IMR-90 (cell line): ENCODE measurements around the gene CENPP. TPM values are rescaled to one million over a fixed set of nuclear protein-coding genes. Genes with fewer than 3 reads are reported as not detected.
A peak's percentile ranks its signal among the peaks of the same experiment; 100 is the strongest.

Source experiments
- ATAC-seq: fragments of 200-7000 bp; cut with Tn5 transposase; 2 replicates; pipeline ENCODE4 v1.9.1; 2020; ENCODE audit warnings: low read depth, mild to moderate bottlenecking, moderate library complexity
- BruUV-seq: library from RNA; stranded (reverse); fragments of 400-500 nt; replicated peaks from 2 replicates; lab custom pipeline; 2021; lab: Mats Ljungman, UMichigan
- CTCF ChIA-PET: fragments of 300-600 bp; formaldehyde crosslinking; extraction: SDS; loops from one replicate; lab custom pipeline; 2021; ENCODE audit warnings: antibody characterized with exemption; lab: Yijun Ruan, JAX
- POLR2A ChIA-PET: fragments of 300-600 bp; sonication (Branson Sonifier 250); formaldehyde crosslinking; loops from one replicate; lab custom pipeline; 2022; ENCODE audit warnings: antibody characterized with exemption; ENCODE audit not compliant: unreplicated experiment; lab: Charles Lee
- DNase-seq: peaks from one replicate; pipeline ENCODE4 v3.0.0; 2013
- H2AFZ ChIP-seq: replicated peaks from 2 replicates; pipeline ENCODE3; 2013; ENCODE audit warnings: low read length, mild to moderate bottlenecking; ENCODE audit not compliant: poor library complexity
- H2AK5ac ChIP-seq: 2 replicates; pipeline ENCODE4 v1.6.1; 2013; ENCODE audit warnings: low read depth, low read length, inconsistent platforms
- H2AK9ac ChIP-seq: replicated peaks from 2 replicates; pipeline ENCODE3; 2013; ENCODE audit warnings: mild to moderate bottlenecking, low read depth, low read length, moderate library complexity; ENCODE audit not compliant: poor library complexity
- H2BK120ac ChIP-seq: 2 replicates; pipeline ENCODE4 v1.6.1; 2013; ENCODE audit warnings: low read depth, low read length, inconsistent platforms
- H2BK15ac ChIP-seq: 3 replicates; pipeline ENCODE4 v1.6.1; 2013; ENCODE audit warnings: low read depth, low read length, inconsistent platforms
- H2BK20ac ChIP-seq: 2 replicates; pipeline ENCODE4 v1.6.1; 2013; ENCODE audit warnings: low read depth, mild to moderate bottlenecking, inconsistent platforms, low read length, moderate library complexity
- H2BK5ac ChIP-seq: 2 replicates; pipeline ENCODE4 v1.6.1; 2013; ENCODE audit warnings: mild to moderate bottlenecking, low read depth, low read length, inconsistent platforms; ENCODE audit not compliant: poor library complexity, severe bottlenecking
- H3K14ac ChIP-seq: replicated peaks from 2 replicates; pipeline ENCODE4 v1.6.1; 2013; ENCODE audit warnings: low read depth, low read length, inconsistent platforms
- H3K18ac ChIP-seq: 2 replicates; pipeline ENCODE4 v1.6.1; 2013; ENCODE audit warnings: low read depth, low read length, control low read depth
- H3K23ac ChIP-seq: 2 replicates; pipeline ENCODE4 v1.6.1; 2013; ENCODE audit warnings: low read depth, low read length, inconsistent platforms
- H3K27ac ChIP-seq: 2 replicates; pipeline ENCODE4 v1.5.1; 2013; ENCODE audit warnings: mild to moderate bottlenecking, control low read depth, low read length; ENCODE audit not compliant: insufficient read depth
- H3K27me3 ChIP-seq: 2 replicates; pipeline ENCODE4 v1.6.1; 2013; ENCODE audit warnings: low read length; ENCODE audit not compliant: control insufficient read depth, insufficient read depth
- H3K36me3 ChIP-seq: 2 replicates; pipeline ENCODE4 v1.6.1; 2013; ENCODE audit warnings: low read length, mixed read lengths; ENCODE audit not compliant: control insufficient read depth, insufficient read depth
- H3K4ac ChIP-seq: 2 replicates; pipeline ENCODE4 v1.6.1; 2013; ENCODE audit warnings: low read depth, low read length, inconsistent platforms
- H3K4me1 ChIP-seq: 2 replicates; pipeline ENCODE4 v1.6.1; 2013; ENCODE audit warnings: low read length, mixed read lengths; ENCODE audit not compliant: control insufficient read depth, insufficient read depth
- H3K4me2 ChIP-seq: 2 replicates; pipeline ENCODE4 v1.6.1; 2013; ENCODE audit warnings: low read depth, mild to moderate bottlenecking, control low read depth, low read length, moderate library complexity
- H3K4me3 ChIP-seq: 2 replicates; pipeline ENCODE4 v1.5.1; 2013; ENCODE audit warnings: low read depth, mild to moderate bottlenecking, control low read depth, low read length, moderate library complexity; ENCODE audit not compliant: insufficient read depth
- H3K56ac ChIP-seq: 2 replicates; pipeline ENCODE4 v1.6.1; 2013; ENCODE audit warnings: low read length, inconsistent platforms; ENCODE audit not compliant: insufficient read depth; ENCODE audit errors: extremely low read depth
- H3K79me1 ChIP-seq, 2 experiments: 2 replicates each; pipeline ENCODE4 v1.6.1; 2013; ENCODE audit warnings: low read length in 2 of 2, inconsistent platforms in 1 of 2, low read depth in 1 of 2
- H3K9ac ChIP-seq: 2 replicates; pipeline ENCODE4 v1.6.1; 2013; ENCODE audit warnings: low read depth, low read length, control low read depth
- H3K9me1 ChIP-seq: 2 replicates; pipeline ENCODE4 v1.6.1; 2013; ENCODE audit warnings: low read length, inconsistent platforms; ENCODE audit not compliant: insufficient read depth
- H3K9me3 ChIP-seq: 2 replicates; pipeline ENCODE4 v1.6.1; 2013; ENCODE audit warnings: low read length; ENCODE audit not compliant: control insufficient read depth, insufficient read depth
- H4K20me1 ChIP-seq: 2 replicates; pipeline ENCODE4 v1.6.1; 2013; ENCODE audit warnings: low read length, inconsistent platforms; ENCODE audit not compliant: insufficient read depth
- H4K5ac ChIP-seq: 2 replicates; pipeline ENCODE4 v1.6.1; 2013; ENCODE audit warnings: mild to moderate bottlenecking, low read depth, low read length, control low read depth
- H4K8ac ChIP-seq, 2 experiments: 2 replicates each; pipeline ENCODE4 v1.6.1; 2013; ENCODE audit warnings: low read depth in 2 of 2, low read length in 2 of 2, control low read depth in 1 of 2, inconsistent platforms in 1 of 2
- H4K91ac ChIP-seq: 2 replicates; pipeline ENCODE4 v1.6.1; 2013; ENCODE audit warnings: low read depth, low read length, inconsistent platforms; ENCODE audit not compliant: insufficient read depth
- BHLHE40 ChIP-seq: fragments of 150-350 bp; IDR thresholded peaks from 2 replicates; pipeline ENCODE4 v1.6.1; 2016; ENCODE audit warnings: mild to moderate bottlenecking, low read depth, low read length
- CEBPB ChIP-seq: IDR thresholded peaks from 2 replicates; pipeline ENCODE4 v1.6.1; 2012; ENCODE audit warnings: low read depth, low read length, improper control_type of control experiment
- CHD1 ChIP-seq: IDR thresholded peaks from 2 replicates; pipeline ENCODE4 v1.6.1; 2012; ENCODE audit warnings: low read depth, low read length, improper control_type of control experiment
- FOS ChIP-seq: fragments of 150-350 bp; IDR thresholded peaks from 2 replicates; pipeline ENCODE4 v1.6.1; 2016; ENCODE audit warnings: low read depth, low read length
- MAFK ChIP-seq: IDR thresholded peaks from 2 replicates; pipeline ENCODE4 v1.6.1; 2012; ENCODE audit warnings: low read depth, low read length, improper control_type of control experiment
- MAZ ChIP-seq: IDR thresholded peaks from 2 replicates; pipeline ENCODE4 v1.6.1; 2012; ENCODE audit warnings: low read depth, mild to moderate bottlenecking, low read length, improper control_type of control experiment, moderate library complexity, borderline replicate concordance
- MXI1 ChIP-seq: IDR thresholded peaks from 2 replicates; pipeline ENCODE4 v1.6.1; 2012; ENCODE audit warnings: low read depth, mild to moderate bottlenecking, low read length, moderate library complexity, borderline replicate concordance
- NFE2L2 ChIP-seq: fragments of 150-350 bp; IDR thresholded peaks from 2 replicates; pipeline ENCODE4 v1.6.1; 2016; ENCODE audit warnings: low read depth, mild to moderate bottlenecking, low read length
- POLR2A ChIP-seq: IDR thresholded peaks from 2 replicates; pipeline ENCODE4 v1.6.1; 2012; ENCODE audit warnings: mild to moderate bottlenecking, low read depth, low read length
- RAD21 ChIP-seq: IDR thresholded peaks from 2 replicates; pipeline ENCODE4 v1.6.1; 2012; ENCODE audit warnings: low read length, improper control_type of control experiment
- RCOR1 ChIP-seq: IDR thresholded peaks from 2 replicates; pipeline ENCODE4 v1.6.1; 2012; ENCODE audit warnings: mild to moderate bottlenecking, low read length, improper control_type of control experiment; ENCODE audit not compliant: insufficient replicate concordance
- RFX5 ChIP-seq: IDR thresholded peaks from 2 replicates; pipeline ENCODE4 v1.8.0; 2012; ENCODE audit warnings: low read depth, mild to moderate bottlenecking, low read length, moderate library complexity
- SMC3 ChIP-seq: fragments of 150-350 bp; IDR thresholded peaks from 2 replicates; pipeline ENCODE4 v1.6.1; 2016; ENCODE audit warnings: low read depth, mild to moderate bottlenecking, antibody characterized with exemption, low read length, moderate library complexity
- WGBS, 2 experiments: methylation state at CpG; one replicate each; pipeline versions ENCODE4 v1.1.5 to v1.1.7; 2013; ENCODE audit warnings: missing lambda C conversion rate in 2 of 2; ENCODE audit not compliant: insufficient read length in 1 of 2; ENCODE audit errors: extremely low coverage in 2 of 2; 5-methylcytosine and 5-hydroxymethylcytosine counted together
- dilution Hi-C: fragments of 300-500 bp; cut with HindIII; formaldehyde crosslinking; loops from one replicate; pipeline ENCODE4 v1.14.3; 2018; ENCODE audit warnings: low sequenced_read_pairs; ENCODE audit not compliant: unreplicated experiment
- in situ Hi-C: fragments of 300-500 bp; cut with MboI; formaldehyde crosslinking; loops from 3 replicates; pipeline ENCODE4 v1.14.3; 2019; ENCODE audit warnings: low sequenced_read_pairs, inconsistent platforms, mixed read lengths
- intact Hi-C: fragments of 100-400 bp; cut with micrococcal nuclease; formaldehyde crosslinking; loops from 2 replicates; pipeline ENCODE4 v1.10.0; 2022
- polyA plus RNA-seq, 3 experiments: library from polyadenylated mRNA; depleted of rRNA; stranded (reverse); fragments of >200 nt; gene quantifications; 2 replicates each; pipeline ENCODE4 v1.2.3, GENCODE V29; 2012; ENCODE audit warnings: low replicate concordance in 1 of 3
- total RNA-seq: library from RNA; depleted of rRNA; stranded (reverse); fragments of >200 nt; gene quantifications from 2 replicates; pipeline ENCODE4 v1.2.3, GENCODE V29; 2012
- TF ChIP-seq, protein P1 (sequence below): fragments of 150-350 bp; IDR thresholded peaks from 2 replicates; pipeline ENCODE4 v1.6.1; 2016; ENCODE audit warnings: low read depth, mild to moderate bottlenecking, low read length, moderate library complexity, borderline replicate concordance
- TF ChIP-seq, protein P2 (sequence below): conservative IDR thresholded peaks from 2 replicates; pipeline ENCODE4 v1.5.1; 2012; ENCODE audit warnings: mild to moderate bottlenecking, low read depth, low read length, improper control_type of control experiment
- TF ChIP-seq, protein P3 (sequence below): fragments of 150-350 bp; IDR thresholded peaks from 2 replicates; pipeline ENCODE4 v1.6.1; 2017; ENCODE audit warnings: mild to moderate bottlenecking, antibody characterized with exemption, low read length, low read depth

CENPP gene
- total and polyA plus RNA-seq, 2 of the 4 experiments (the other 2 are of a cell fraction) = 1.4 to 2.0 TPM

GRCh38 chr9:92486371-92486770, 160.6 kb downstream of the CENPP start:
- no peak overlapping the region for H3K23ac ChIP-seq
- intact Hi-C loops = no loop called here
- WGBS, 2 experiments = no CpG with 5 or more reads among the region's 3 CpGs
- H4K8ac ChIP-seq = no peak overlapping the region
- H4K91ac ChIP-seq = no peak overlapping the region
- no peak overlapping the region for H3K9ac ChIP-seq
- peaks cover 11% of the 10 kb centered on the region for H3K9me1 ChIP-seq
- no peak overlapping the region for H2BK120ac ChIP-seq
- H3K4ac ChIP-seq = no peak overlapping the region
- peaks cover 0 to 2% of the 10 kb centered on the region in 2 experiments; a peak in 1 of 4 replicates for H3K79me1 ChIP-seq
- no TSS peak for BruUV-seq
- no peak overlapping the region for H3K14ac ChIP-seq
- dilution Hi-C loops = no loop called here
- no peak overlapping the region for H3K4me3 ChIP-seq
- H2AFZ ChIP-seq = no peak overlapping the region
- in situ Hi-C loops = no loop called here
- H3K4me2 ChIP-seq = no peak overlapping the region
- H4K5ac ChIP-seq = no peak overlapping the region
- ATAC-seq = no peak
- DNase-seq = no peak
- CTCF ChIA-PET = no interaction called here
- H2BK20ac ChIP-seq = 0 out of 2 replicates have a peak overlapping the region, but pooled peaks have one; percentile 1
- H4K20me1 ChIP-seq = no peaks in the 10 kb centered on the region
- H3K27me3 ChIP-seq = no peaks in the 10 kb centered on the region
- no peak overlapping the region for H2AK9ac ChIP-seq
- no peak overlapping the region for H3K27ac ChIP-seq
- no peak overlapping the region for H2BK5ac ChIP-seq
- H3K18ac ChIP-seq = no peak overlapping the region
- POLR2A ChIA-PET = no interaction called here
- H3K56ac ChIP-seq = no peak overlapping the region
- no peaks in the 10 kb centered on the region for H3K9me3 ChIP-seq
- no peaks in the 10 kb centered on the region for H3K36me3 ChIP-seq
- H3K4me1 ChIP-seq = peaks cover 14% of the 10 kb centered on the region
- H2BK15ac ChIP-seq = peak overlapping the region; percentile 46; the same call in 1 of the 3 replicates
- H2AK5ac ChIP-seq = no peak overlapping the region
- TF ChIP-seq RAD21 = no peak
- no peak for TF ChIP-seq RCOR1
- no peak for TF ChIP-seq POLR2A
- no peak for TF ChIP-seq MAZ
- TF ChIP-seq NFE2L2 = no peak
- TF ChIP-seq, protein P1, sequence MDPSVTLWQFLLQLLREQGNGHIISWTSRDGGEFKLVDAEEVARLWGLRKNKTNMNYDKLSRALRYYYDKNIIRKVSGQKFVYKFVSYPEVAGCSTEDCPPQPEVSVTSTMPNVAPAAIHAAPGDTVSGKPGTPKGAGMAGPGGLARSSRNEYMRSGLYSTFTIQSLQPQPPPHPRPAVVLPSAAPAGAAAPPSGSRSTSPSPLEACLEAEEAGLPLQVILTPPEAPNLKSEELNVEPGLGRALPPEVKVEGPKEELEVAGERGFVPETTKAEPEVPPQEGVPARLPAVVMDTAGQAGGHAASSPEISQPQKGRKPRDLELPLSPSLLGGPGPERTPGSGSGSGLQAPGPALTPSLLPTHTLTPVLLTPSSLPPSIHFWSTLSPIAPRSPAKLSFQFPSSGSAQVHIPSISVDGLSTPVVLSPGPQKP = no peak
- no peak for TF ChIP-seq MXI1
- TF ChIP-seq, protein P2, sequence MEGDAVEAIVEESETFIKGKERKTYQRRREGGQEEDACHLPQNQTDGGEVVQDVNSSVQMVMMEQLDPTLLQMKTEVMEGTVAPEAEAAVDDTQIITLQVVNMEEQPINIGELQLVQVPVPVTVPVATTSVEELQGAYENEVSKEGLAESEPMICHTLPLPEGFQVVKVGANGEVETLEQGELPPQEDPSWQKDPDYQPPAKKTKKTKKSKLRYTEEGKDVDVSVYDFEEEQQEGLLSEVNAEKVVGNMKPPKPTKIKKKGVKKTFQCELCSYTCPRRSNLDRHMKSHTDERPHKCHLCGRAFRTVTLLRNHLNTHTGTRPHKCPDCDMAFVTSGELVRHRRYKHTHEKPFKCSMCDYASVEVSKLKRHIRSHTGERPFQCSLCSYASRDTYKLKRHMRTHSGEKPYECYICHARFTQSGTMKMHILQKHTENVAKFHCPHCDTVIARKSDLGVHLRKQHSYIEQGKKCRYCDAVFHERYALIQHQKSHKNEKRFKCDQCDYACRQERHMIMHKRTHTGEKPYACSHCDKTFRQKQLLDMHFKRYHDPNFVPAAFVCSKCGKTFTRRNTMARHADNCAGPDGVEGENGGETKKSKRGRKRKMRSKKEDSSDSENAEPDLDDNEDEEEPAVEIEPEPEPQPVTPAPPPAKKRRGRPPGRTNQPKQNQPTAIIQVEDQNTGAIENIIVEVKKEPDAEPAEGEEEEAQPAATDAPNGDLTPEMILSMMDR = no peak
- TF ChIP-seq RFX5 = no peak
- no peak for TF ChIP-seq MAFK
- TF ChIP-seq CHD1 = no peak
- no peak for TF ChIP-seq FOS
- TF ChIP-seq, protein P3, sequence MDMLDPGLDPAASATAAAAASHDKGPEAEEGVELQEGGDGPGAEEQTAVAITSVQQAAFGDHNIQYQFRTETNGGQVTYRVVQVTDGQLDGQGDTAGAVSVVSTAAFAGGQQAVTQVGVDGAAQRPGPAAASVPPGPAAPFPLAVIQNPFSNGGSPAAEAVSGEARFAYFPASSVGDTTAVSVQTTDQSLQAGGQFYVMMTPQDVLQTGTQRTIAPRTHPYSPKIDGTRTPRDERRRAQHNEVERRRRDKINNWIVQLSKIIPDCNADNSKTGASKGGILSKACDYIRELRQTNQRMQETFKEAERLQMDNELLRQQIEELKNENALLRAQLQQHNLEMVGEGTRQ = no peak
- TF ChIP-seq BHLHE40 = no peak
- no peak for TF ChIP-seq CEBPB
- TF ChIP-seq SMC3 = no peak
